NCI-H2171 (cell line): ENCODE measurements around the gene ADCY2.

ENCODE experiments used
- DNase-seq: peaks from one replicate; lab custom pipeline; 2025; lab: John Stamatoyannopoulos, UW

The ADCY2 gene

GRCh38 chr5:7597059-7597642 is 201.2 kb downstream of the ADCY2 start:
- no peak for DNase-seq

- no peak for DNase-seq
Measured at GRCh38 chr5:7606840-7607465, 211.0 kb downstream of the ADCY2 start.

GRCh38 chr5:7608772-7609171 is 212.8 kb downstream of the ADCY2 start:
- DNase-seq, result no peak

GRCh38 chr5:7609726-7610125 is 213.8 kb downstream of the ADCY2 start:
- no peak for DNase-seq

GRCh38 chr5:7610531-7611177 is 214.7 kb downstream of the ADCY2 start:
- DNase-seq, result no peak

- DNase-seq, result no peak
Measured at GRCh38 chr5:7611518-7611917, 215.6 kb downstream of the ADCY2 start.

GRCh38 chr5:7615566-7616061 is 219.7 kb downstream of the ADCY2 start:
- DNase-seq, result no peak

GRCh38 chr5:7616897-7617296 is 221.0 kb downstream of the ADCY2 start:
- DNase-seq, result no peak

GRCh38 chr5:7622498-7622897 is 226.6 kb downstream of the ADCY2 start:
- no peak for DNase-seq

- no peak for DNase-seq
Measured at GRCh38 chr5:7625740-7626139, 229.8 kb downstream of the ADCY2 start.

GRCh38 chr5:7628248-7628647 is 232.3 kb downstream of the ADCY2 start:
- DNase-seq, result no peak

GRCh38 chr5:7628820-7629219 is 232.9 kb downstream of the ADCY2 start:
- DNase-seq, result no peak

- DNase-seq, result peak; percentile 50
Measured at GRCh38 chr5:7629561-7629960, 233.6 kb downstream of the ADCY2 start.

GRCh38 chr5:7634837-7635236 is 238.9 kb downstream of the ADCY2 start:
- DNase-seq, result no peak

- no peak for DNase-seq
Measured at GRCh38 chr5:7638456-7638855, 242.5 kb downstream of the ADCY2 start.

GRCh38 chr5:7642029-7642428 is 246.1 kb downstream of the ADCY2 start:
- DNase-seq, result no peak

- DNase-seq, result no peak
Measured at GRCh38 chr5:7644723-7645122, 248.8 kb downstream of the ADCY2 start.

GRCh38 chr5:7650755-7651154 is 254.8 kb downstream of the ADCY2 start:
- DNase-seq, result no peak

- no peak for DNase-seq
Measured at GRCh38 chr5:7653046-7653445, 257.1 kb downstream of the ADCY2 start.

- DNase-seq, result no peak
Measured at GRCh38 chr5:7657153-7657552, 261.2 kb downstream of the ADCY2 start.

GRCh38 chr5:7659420-7659819 is 263.5 kb downstream of the ADCY2 start:
- DNase-seq, result no peak

- DNase-seq, result no peak
Measured at GRCh38 chr5:7662289-7662688, 266.4 kb downstream of the ADCY2 start.

- DNase-seq, result no peak
Measured at GRCh38 chr5:7663808-7664207, 267.9 kb downstream of the ADCY2 start.
